ENCODE results near the gene HTR3B. TPM values are rescaled to one million over a fixed set of nuclear protein-coding genes. Genes with fewer than 3 reads are reported as not detected.

Gene HTR3B
- total and polyA plus RNA-seq, 2 donors (not counting 1 experiment from before 2014, with no cell fraction given) = not detected

GRCh38 chr11:113907152-113907551 lies 2.6 kb downstream of the HTR3B start:
- WGBS (ENCODE audit: insufficient coverage) = no CpG with 5 or more reads among the region's 1 CpG
- ChIA-PET CTCF (interaction anchor here (0.8 to 7.4 kb wide), 8 partner anchors 9 to 354 kb away, joined by 3 to 52 read pairs (median 4); no protein-coding TSS in a partner anchor), POLR2A (no interaction called here)
- no peak for DNase-seq
- Histone ChIP-seq H3K79me2 (ENCODE audit: control insufficient read depth, insufficient read depth, low read length) (no peaks in the 10 kb centered on the region), H3K4me3 (ENCODE audit: control extremely low read depth in 1 of 5, extremely low read depth in 1 of 5, insufficient read depth in 1 of 5, low read depth in 2 of 5, low read length in 4 of 5) (no peak overlapping the region), H3K27me3 (replicated peaks in 1 of 4; ENCODE audit: control extremely low read depth in 1 of 4, control insufficient read depth in 3 of 4, insufficient read depth in 4 of 4, low read length in 3 of 4) (no peaks in the 10 kb centered on the region), H2AFZ (ENCODE audit: insufficient read depth, low read depth, low read length, poor library complexity, severe bottlenecking) (no peak overlapping the region), H3K36me3 (replicated peaks in 1 of 2; ENCODE audit: control extremely low read depth in 1 of 2, control insufficient read depth in 1 of 2, extremely low read depth in 1 of 2, insufficient read depth in 2 of 2, low read length in 1 of 2) (no peaks in the 10 kb centered on the region), H4K20me1 (ENCODE audit: control insufficient read depth, insufficient read depth, low read length, poor library complexity, severe bottlenecking) (no peaks in the 10 kb centered on the region), H3K9me3 (ENCODE audit: control extremely low read depth in 1 of 3, control insufficient read depth in 2 of 3, insufficient read depth in 1 of 3, low read length in 2 of 3) (peaks cover 0 to 1% (median 0%) of the 10 kb centered on the region in 3 donors), H3K9ac (ENCODE audit: low read length) (no peak overlapping the region), H3K4me1 (ENCODE audit: control insufficient read depth in 2 of 2, insufficient read depth in 2 of 2, low read length in 2 of 2) (no peaks in the 10 kb centered on the region), H3K4me2 (replicated peaks; ENCODE audit: low read depth, low read length, poor library complexity, severe bottlenecking) (no peak overlapping the region), H3K27ac (ENCODE audit: low read length in 2 of 2) (no peak overlapping the region)
- no peak for ATAC-seq (ENCODE audit: low read depth)
- no peaks in the 10 kb centered on the region for H3K9me3 Mint-ChIP-seq (ENCODE audit: insufficient read depth)
- no peak overlapping the region for H3K4me3 Mint-ChIP-seq
- H3K4me1 Mint-ChIP-seq = peaks cover 1% of the 10 kb centered on the region
- no peaks in the 10 kb centered on the region for H3K27me3 Mint-ChIP-seq
- TF ChIP-seq EZH2 (IDR thresholded peaks at IDR 0.05; ENCODE audit: borderline replicate concordance, insufficient read depth, low read depth, low read length, poor library complexity, severe bottlenecking) = no peak
- TF ChIP-seq, protein P1, sequence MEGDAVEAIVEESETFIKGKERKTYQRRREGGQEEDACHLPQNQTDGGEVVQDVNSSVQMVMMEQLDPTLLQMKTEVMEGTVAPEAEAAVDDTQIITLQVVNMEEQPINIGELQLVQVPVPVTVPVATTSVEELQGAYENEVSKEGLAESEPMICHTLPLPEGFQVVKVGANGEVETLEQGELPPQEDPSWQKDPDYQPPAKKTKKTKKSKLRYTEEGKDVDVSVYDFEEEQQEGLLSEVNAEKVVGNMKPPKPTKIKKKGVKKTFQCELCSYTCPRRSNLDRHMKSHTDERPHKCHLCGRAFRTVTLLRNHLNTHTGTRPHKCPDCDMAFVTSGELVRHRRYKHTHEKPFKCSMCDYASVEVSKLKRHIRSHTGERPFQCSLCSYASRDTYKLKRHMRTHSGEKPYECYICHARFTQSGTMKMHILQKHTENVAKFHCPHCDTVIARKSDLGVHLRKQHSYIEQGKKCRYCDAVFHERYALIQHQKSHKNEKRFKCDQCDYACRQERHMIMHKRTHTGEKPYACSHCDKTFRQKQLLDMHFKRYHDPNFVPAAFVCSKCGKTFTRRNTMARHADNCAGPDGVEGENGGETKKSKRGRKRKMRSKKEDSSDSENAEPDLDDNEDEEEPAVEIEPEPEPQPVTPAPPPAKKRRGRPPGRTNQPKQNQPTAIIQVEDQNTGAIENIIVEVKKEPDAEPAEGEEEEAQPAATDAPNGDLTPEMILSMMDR (IDR thresholded peaks at IDR 0.05) = no peak
- intact Hi-C loops (cut with micrococcal nuclease) = no loop called here
- H3K27ac Mint-ChIP-seq = no peak overlapping the region

DNA sequence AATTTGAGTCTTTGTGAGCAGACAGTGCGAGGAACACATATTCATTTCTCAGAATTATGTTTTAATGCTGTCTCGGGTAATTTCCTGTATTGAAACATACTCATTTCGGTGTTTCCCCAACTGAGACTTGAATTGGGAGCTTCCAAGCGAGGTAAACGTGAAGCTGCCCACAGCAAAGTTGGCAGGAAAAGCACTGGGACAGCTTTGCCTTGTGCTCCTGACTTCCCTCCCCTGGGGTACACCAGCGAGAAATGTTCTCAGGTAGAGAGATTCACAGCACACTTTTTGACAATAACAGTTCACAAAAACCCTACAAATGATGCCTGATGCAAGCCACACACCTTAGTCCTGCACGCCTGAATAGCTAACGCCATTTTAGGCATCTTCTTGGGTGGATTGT lies 3.1 kb downstream of the HTR3B start:
- H3K9ac ChIP-seq (ENCODE audit: low read length) = no peak overlapping the region
- H3K4me3 Mint-ChIP-seq = peak overlapping the region; percentile 8
- H3K9me3 Mint-ChIP-seq (ENCODE audit: insufficient read depth) = no peaks in the 10 kb centered on the region
- no peaks in the 10 kb centered on the region for H3K36me3 ChIP-seq (replicated peaks in 1 of 2; ENCODE audit: control extremely low read depth in 1 of 2, control insufficient read depth in 1 of 2, extremely low read depth in 1 of 2, insufficient read depth in 2 of 2, low read length in 1 of 2)
- H3K27me3 Mint-ChIP-seq = no peaks in the 10 kb centered on the region
- ChIA-PET CTCF (interaction anchor here (0.8 to 7.4 kb wide), 7 partner anchors 11 to 353 kb away, joined by 3 to 52 read pairs (median 6); no protein-coding TSS in a partner anchor), POLR2A (no interaction called here)
- no peak overlapping the region for H3K4me2 ChIP-seq (replicated peaks; ENCODE audit: low read depth, low read length, poor library complexity, severe bottlenecking)
- 68% methylated on average over 6 of the region's 8 CpGs for WGBS (ENCODE audit: insufficient coverage)
- ATAC-seq (ENCODE audit: low read depth) (no peak), DNase-seq (no peak)
- no peak overlapping the region for H3K27ac Mint-ChIP-seq
- H3K9me3 ChIP-seq (ENCODE audit: control extremely low read depth in 1 of 3, control insufficient read depth in 2 of 3, insufficient read depth in 1 of 3, low read length in 2 of 3) = peaks cover 0 to 1% (median 0%) of the 10 kb centered on the region in 3 donors
- TF ChIP-seq, protein P1 (IDR thresholded peaks at IDR 0.05) = no peak
- TF ChIP-seq EZH2 (IDR thresholded peaks at IDR 0.05; ENCODE audit: borderline replicate concordance, insufficient read depth, low read depth, low read length, poor library complexity, severe bottlenecking) = no peak
- no peak overlapping the region for H3K27ac ChIP-seq (ENCODE audit: low read length in 2 of 2)
- H3K4me1 Mint-ChIP-seq = peaks cover 1% of the 10 kb centered on the region
- H4K20me1 ChIP-seq (ENCODE audit: control insufficient read depth, insufficient read depth, low read length, poor library complexity, severe bottlenecking) = no peaks in the 10 kb centered on the region
- no peaks in the 10 kb centered on the region for H3K79me2 ChIP-seq (ENCODE audit: control insufficient read depth, insufficient read depth, low read length)
- intact Hi-C loops (cut with micrococcal nuclease) = no loop called here
- no peak overlapping the region for H2AFZ ChIP-seq (ENCODE audit: insufficient read depth, low read depth, low read length, poor library complexity, severe bottlenecking)
- H3K27me3 ChIP-seq (replicated peaks in 1 of 4; ENCODE audit: control extremely low read depth in 1 of 4, control insufficient read depth in 3 of 4, insufficient read depth in 4 of 4, low read length in 3 of 4) = no peaks in the 10 kb centered on the region
- H3K4me1 ChIP-seq (ENCODE audit: control insufficient read depth in 2 of 2, insufficient read depth in 2 of 2, low read length in 2 of 2) = no peaks in the 10 kb centered on the region
- H3K4me3 ChIP-seq (ENCODE audit: control extremely low read depth in 1 of 5, extremely low read depth in 1 of 5, insufficient read depth in 1 of 5, low read depth in 2 of 5, low read length in 4 of 5) = no peak overlapping the region

Data from B cell (primary cell).